A673 (cell line): Measurements from ENCODE around the gene SNAP25. TPM values are rescaled to one million over a fixed set of nuclear protein-coding genes. Genes with fewer than 3 reads are reported as not detected.

Experiments used
- BruUV-seq: library from RNA; stranded (reverse); fragments of 400-500 nt; replicated peaks from 2 replicates; lab custom pipeline; 2021; lab: Mats Ljungman, UMichigan
- CTCF ChIA-PET: fragments of 300-600 bp; sonication (Branson Sonifier 250); formaldehyde crosslinking; loops from one replicate; lab custom pipeline; 2022; ENCODE audit warnings: antibody characterized with exemption; lab: Charles Lee
- POLR2A ChIA-PET: fragments of 300-600 bp; sonication (Branson Sonifier 250); formaldehyde crosslinking; loops from one replicate; lab custom pipeline; 2022; ENCODE audit warnings: antibody characterized with exemption; ENCODE audit not compliant: low non-redundant PET; lab: Charles Lee
- DNase-seq: peaks from one replicate; pipeline ENCODE4 v3.0.0-alpha.2; 2015; ENCODE audit warnings: low spot score
- H3K27ac ChIP-seq: fragments of 200-600 bp; sonication (generic); 2 replicates; pipeline ENCODE4 v1.5.1; 2016; ENCODE audit warnings: mixed run types, low read depth, mild to moderate bottlenecking, mixed read lengths, antibody characterized with exemption, low read length; ENCODE audit not compliant: poor library complexity, severe bottlenecking
- H3K27me3 ChIP-seq: fragments of 200-600 bp; sonication (generic); replicated peaks from 2 replicates; pipeline ENCODE4 v1.6.1; 2017; ENCODE audit warnings: mixed run types, low read depth, mild to moderate bottlenecking, mixed read lengths, antibody characterized with exemption, low read length; ENCODE audit not compliant: insufficient read depth, poor library complexity
- H3K36me3 ChIP-seq: fragments of 200-600 bp; sonication (generic); 2 replicates; pipeline ENCODE4 v1.6.1; 2016; ENCODE audit warnings: mixed run types, mild to moderate bottlenecking, mixed read lengths, antibody characterized with exemption, low read length; ENCODE audit not compliant: insufficient read depth, poor library complexity, severe bottlenecking
- H3K4me1 ChIP-seq: fragments of 200-600 bp; sonication (generic); 2 replicates; pipeline ENCODE4 v1.6.1; 2017; ENCODE audit warnings: mixed run types, mild to moderate bottlenecking, mixed read lengths, antibody characterized with exemption, low read length; ENCODE audit not compliant: insufficient read depth, poor library complexity, severe bottlenecking
- H3K4me3 ChIP-seq: fragments of 200-600 bp; sonication (generic); 2 replicates; pipeline ENCODE4 v1.5.1; 2016; ENCODE audit warnings: low read depth, mixed run types, mild to moderate bottlenecking, mixed read lengths, low read length; ENCODE audit not compliant: poor library complexity, severe bottlenecking
- H3K9me3 ChIP-seq: fragments of 200-600 bp; sonication (generic); 2 replicates; pipeline ENCODE4 v1.6.1; 2016; ENCODE audit warnings: mixed run types, low read depth, mild to moderate bottlenecking, mixed read lengths, antibody characterized with exemption, low read length; ENCODE audit not compliant: poor library complexity, severe bottlenecking
- EZH2 ChIP-seq: fragments of 200-600 bp; sonication (generic); IDR thresholded peaks from 2 replicates; pipeline ENCODE4 v1.6.1; 2017; ENCODE audit warnings: borderline replicate concordance, low read depth, mild to moderate bottlenecking, mixed read lengths, antibody characterized with exemption, low read length; ENCODE audit not compliant: poor library complexity, severe bottlenecking
- intact Hi-C: fragments of 100-400 bp; cut with micrococcal nuclease; formaldehyde crosslinking; loops from one replicate; pipeline ENCODE4 v1.10.0; 2022; ENCODE audit not compliant: unreplicated experiment
- total RNA-seq: library from RNA; stranded (reverse); gene quantifications from 2 replicates; pipeline ENCODE4 v1.2.3, GENCODE V29; 2021
- TF ChIP-seq, protein P1 (sequence below): fragments of 300-800, 200-600 bp; sonication (generic); conservative IDR thresholded peaks from 2 replicates; pipeline ENCODE4 v1.5.1; 2017; ENCODE audit warnings: low read depth, mild to moderate bottlenecking, antibody characterized with exemption, low read length, moderate library complexity, mixed read lengths

Gene SNAP25
- total RNA-seq, 1 experiment from 2014 or later: 5.8 TPM

DNA sequence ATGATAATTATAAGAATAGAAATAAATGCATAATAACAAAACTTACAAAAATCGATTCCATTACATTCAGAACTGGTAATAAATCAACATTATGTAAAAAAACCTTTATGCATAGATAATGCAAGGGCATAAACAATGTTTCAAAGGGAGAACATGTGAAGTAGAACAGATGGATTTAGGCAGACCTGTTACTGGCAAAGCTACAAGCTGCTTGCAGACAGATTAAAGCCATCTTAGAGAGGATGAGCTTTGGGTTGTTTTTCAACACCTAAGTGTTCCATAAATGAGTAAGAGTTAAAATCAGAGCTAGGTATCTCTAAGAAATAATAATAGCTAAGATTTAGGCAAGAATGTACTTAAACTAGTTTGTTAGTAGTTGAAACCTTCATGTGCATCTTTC is 37.2 kb downstream of the SNAP25 start:
- Histone ChIP-seq H3K9me3 (no peaks in the 10 kb centered on the region), H3K27me3 (no peaks in the 10 kb centered on the region), H3K27ac (no peak overlapping the region), H3K4me1 (no peaks in the 10 kb centered on the region), H3K36me3 (no peaks in the 10 kb centered on the region), H3K4me3 (no peak overlapping the region)
- intact Hi-C loops: no loop called here
- CTCF ChIA-PET: no interaction called here
- no TSS peak for BruUV-seq
- no peak for TF ChIP-seq EZH2
- TF ChIP-seq, protein P1, sequence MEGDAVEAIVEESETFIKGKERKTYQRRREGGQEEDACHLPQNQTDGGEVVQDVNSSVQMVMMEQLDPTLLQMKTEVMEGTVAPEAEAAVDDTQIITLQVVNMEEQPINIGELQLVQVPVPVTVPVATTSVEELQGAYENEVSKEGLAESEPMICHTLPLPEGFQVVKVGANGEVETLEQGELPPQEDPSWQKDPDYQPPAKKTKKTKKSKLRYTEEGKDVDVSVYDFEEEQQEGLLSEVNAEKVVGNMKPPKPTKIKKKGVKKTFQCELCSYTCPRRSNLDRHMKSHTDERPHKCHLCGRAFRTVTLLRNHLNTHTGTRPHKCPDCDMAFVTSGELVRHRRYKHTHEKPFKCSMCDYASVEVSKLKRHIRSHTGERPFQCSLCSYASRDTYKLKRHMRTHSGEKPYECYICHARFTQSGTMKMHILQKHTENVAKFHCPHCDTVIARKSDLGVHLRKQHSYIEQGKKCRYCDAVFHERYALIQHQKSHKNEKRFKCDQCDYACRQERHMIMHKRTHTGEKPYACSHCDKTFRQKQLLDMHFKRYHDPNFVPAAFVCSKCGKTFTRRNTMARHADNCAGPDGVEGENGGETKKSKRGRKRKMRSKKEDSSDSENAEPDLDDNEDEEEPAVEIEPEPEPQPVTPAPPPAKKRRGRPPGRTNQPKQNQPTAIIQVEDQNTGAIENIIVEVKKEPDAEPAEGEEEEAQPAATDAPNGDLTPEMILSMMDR: no peak
- POLR2A ChIA-PET: no interaction called here
- DNase-seq: no peak

DNA sequence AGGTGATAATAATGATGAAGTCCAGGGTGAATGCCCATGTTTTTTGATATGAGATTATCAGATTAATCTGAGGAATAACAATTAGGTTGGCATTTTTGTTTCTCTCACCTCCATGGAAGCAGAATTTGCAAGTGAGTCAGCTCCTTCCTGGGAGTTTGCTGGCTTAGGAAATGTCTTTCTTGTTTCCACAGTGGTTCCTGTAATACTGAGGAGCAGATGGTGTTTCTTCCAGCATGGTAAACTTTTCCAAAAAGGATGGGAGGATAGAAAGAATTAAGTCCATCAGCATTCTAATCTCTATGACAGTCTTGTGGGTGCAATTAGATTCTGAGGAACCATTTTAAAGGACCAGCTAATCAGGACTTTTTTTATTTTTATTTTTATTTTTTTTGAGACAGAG is 40.5 kb downstream of the SNAP25 start:
- no peak overlapping the region for H3K4me3 ChIP-seq
- intact Hi-C loops: no loop called here
- no peaks in the 10 kb centered on the region for H3K36me3 ChIP-seq
- no peak for DNase-seq
- H3K27me3 ChIP-seq: no peaks in the 10 kb centered on the region
- no peaks in the 10 kb centered on the region for H3K9me3 ChIP-seq
- no peak overlapping the region for H3K27ac ChIP-seq
- no TSS peak for BruUV-seq
- ChIA-PET CTCF (no interaction called here), POLR2A (no interaction called here)
- H3K4me1 ChIP-seq: no peaks in the 10 kb centered on the region
- TF ChIP-seq, protein P1: no peak

DNA sequence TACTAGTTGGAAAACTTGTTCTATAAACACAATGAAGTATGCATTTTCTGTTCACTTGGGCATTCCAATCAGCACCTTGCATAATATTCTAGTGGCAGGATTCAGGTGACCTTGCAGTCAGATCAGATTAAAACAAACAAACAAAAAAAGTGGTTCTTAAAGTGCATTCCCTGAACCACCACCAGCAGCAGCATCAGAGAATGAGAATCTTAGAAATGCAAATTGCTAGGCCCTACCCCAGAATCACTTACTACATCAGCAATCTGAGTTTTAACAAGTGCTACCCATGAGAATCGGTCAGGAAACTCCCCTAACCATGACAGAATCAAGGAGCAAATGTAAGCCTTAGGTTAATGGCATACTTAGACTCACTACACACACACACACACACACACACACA is 41.7 kb downstream of the SNAP25 start:
- POLR2A ChIA-PET: no interaction called here
- Histone ChIP-seq H3K4me3 (no peak overlapping the region), H3K27ac (no peak overlapping the region), H3K9me3 (no peaks in the 10 kb centered on the region), H3K36me3 (no peaks in the 10 kb centered on the region), H3K27me3 (no peaks in the 10 kb centered on the region), H3K4me1 (no peaks in the 10 kb centered on the region)
- BruUV-seq: no TSS peak
- TF ChIP-seq, protein P1: no peak
- TF ChIP-seq EZH2: no peak
- DNase-seq: no peak
- intact Hi-C loops: no loop called here
- CTCF ChIA-PET: no interaction called here
